Activated CD4-positive, alpha-beta T cell treated with anti-CD3 and anti-CD28 coated beads for 36 hours (primary cell): Measurements from ENCODE around the gene SLC37A4. TPM values are rescaled to one million over a fixed set of nuclear protein-coding genes. Genes with fewer than 3 reads are reported as not detected.

Experiments used
- ATAC-seq: fragments of 200-7000 bp; cut with Tn5 transposase; one replicate; pipeline ENCODE4 v1.10.0; 2021; ENCODE audit warnings: mild to moderate bottlenecking, moderate library complexity
- CTCF ChIA-PET: fragments of 350-600 bp; sonication (Branson Sonifier 250); formaldehyde crosslinking; loops from one replicate; lab custom pipeline; 2021; ENCODE audit warnings: antibody characterized with exemption; lab: Charles Lee
- POLR2A ChIA-PET: fragments of 350-600 bp; sonication (Branson Sonifier 250); formaldehyde crosslinking; loops from one replicate; lab custom pipeline; 2021; ENCODE audit warnings: antibody characterized with exemption, inconsistent platforms; lab: Charles Lee
- DNase-seq: peaks from one replicate; pipeline ENCODE4 v3.0.0-alpha.2; 2020
- H3K27ac Mint-ChIP-seq: one replicate; pipeline ENCODE4 v1.8.0; 2021; ENCODE audit warnings: mixed read lengths
- H3K27me3 Mint-ChIP-seq: one replicate; pipeline ENCODE4 v1.8.0; 2021; ENCODE audit warnings: mixed read lengths
- H3K36me3 Mint-ChIP-seq: one replicate; pipeline ENCODE4 v1.8.0; 2021; ENCODE audit warnings: low read depth, mixed read lengths
- H3K4me1 Mint-ChIP-seq: one replicate; pipeline ENCODE4 v1.8.0; 2021; ENCODE audit warnings: mixed read lengths
- H3K4me3 Mint-ChIP-seq: one replicate; pipeline ENCODE4 v1.8.0; 2021; ENCODE audit warnings: mild to moderate bottlenecking, moderate library complexity, mixed read lengths
- H3K9me3 Mint-ChIP-seq: one replicate; pipeline ENCODE4 v1.8.0; 2021; ENCODE audit warnings: low read depth, mixed read lengths
- intact Hi-C, 2 experiments: fragments of 100-400 bp; cut with DNase I in 1 of 2; cut with micrococcal nuclease in 1 of 2; formaldehyde crosslinking; loops; one replicate each; pipeline versions ENCODE4 v1.14.2 to v1.15.1; 2022 to 2024; cut with DNase I, micrococcal nuclease
- total RNA-seq, 2 experiments: library from RNA; stranded (reverse); gene quantifications; one replicate each; pipeline ENCODE4 v1.2.3, GENCODE V29; 2021

The SLC37A4 gene
- total RNA-seq, 2 experiments from 2014 or later: 26.2 to 36.2 TPM

DNA sequence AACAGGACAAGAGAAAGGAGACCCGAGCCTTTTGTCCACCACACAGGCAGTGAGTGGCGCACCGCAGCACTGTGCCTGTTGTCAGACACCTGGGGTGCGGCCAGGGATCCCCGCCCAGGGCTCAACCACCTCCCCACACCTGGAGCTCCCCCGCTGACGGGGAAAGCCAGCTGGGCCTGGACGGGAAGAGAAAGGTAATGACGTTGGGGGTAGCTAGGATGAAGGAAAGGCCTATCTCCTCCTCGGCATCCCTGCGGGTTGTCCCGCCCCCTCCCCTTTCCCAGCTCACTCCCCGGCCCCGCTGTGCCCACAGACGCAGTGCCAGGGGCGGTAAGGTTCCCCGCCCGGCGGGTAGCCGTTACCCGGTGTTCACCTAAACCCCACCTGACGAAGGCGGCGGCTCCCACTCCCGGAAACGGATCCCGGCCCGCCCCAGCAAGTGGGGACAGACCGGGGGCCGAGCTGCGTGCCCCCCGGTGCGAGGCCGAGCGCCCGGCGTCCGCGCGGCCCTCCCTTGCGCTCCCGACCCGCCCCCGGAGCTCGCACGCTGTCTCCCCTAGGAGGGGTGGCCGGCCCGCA is 25.8 kb upstream of the SLC37A4 start:
- CTCF ChIA-PET: interaction anchor here (0.7 to 3.1 kb wide), 7 partner anchors 10 to 397 kb away, joined by 3 to 16 read pairs (median 3); partner anchors contain the start of gene VPS11
- no peaks in the 10 kb centered on the region for H3K27me3 Mint-ChIP-seq
- H3K27ac Mint-ChIP-seq: peak overlapping the region; percentile 94
- DNase-seq (peak; percentile 58), ATAC-seq (peak; percentile 3)
- intact Hi-C loops: loop anchor here (2.0 kb wide), 4 partner anchors 38 to 266 kb away; partner anchors contain the start of genes HINFP (in 1 of the 2), RPS25 (in 1 of the 2) and TRAPPC4 (in 1 of the 2)
- POLR2A ChIA-PET: interaction anchor here (0.6 to 4.2 kb wide), 5 partner anchors 11 to 620 kb away, joined by 3 to 22 read pairs (median 3); partner anchors contain the start of genes DPAGT1, KMT2A, RNF26 and VPS11
- peaks cover 41% of the 10 kb centered on the region for H3K36me3 Mint-ChIP-seq
- peak overlapping the region; percentile 82 for H3K4me3 Mint-ChIP-seq
- no peaks in the 10 kb centered on the region for H3K9me3 Mint-ChIP-seq
- H3K4me1 Mint-ChIP-seq: peaks cover 39% of the 10 kb centered on the region

DNA sequence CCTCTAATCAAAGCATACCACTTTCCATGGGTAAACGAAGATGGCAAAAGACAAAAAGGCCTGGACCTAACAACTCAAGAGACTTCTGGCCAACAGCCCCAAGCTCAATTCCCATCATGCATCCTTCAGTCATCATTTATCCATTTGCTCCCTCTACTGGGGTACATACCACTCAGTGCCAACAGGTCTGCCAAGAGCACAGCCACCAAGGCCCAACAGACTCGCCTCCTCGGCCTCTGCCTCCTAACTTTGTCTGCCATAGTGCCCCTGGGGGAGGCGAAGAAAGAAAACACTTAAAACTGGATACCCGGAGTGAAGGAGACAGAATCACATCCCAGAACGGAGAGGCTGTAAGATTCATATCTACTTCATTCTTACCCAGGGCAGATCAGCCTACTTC is 25.2 kb upstream of the SLC37A4 start:
- intact Hi-C loops: loop anchor here (2.0 kb wide), 4 partner anchors 37 to 267 kb away; partner anchors contain the start of genes HINFP (in 1 of the 2), RPS25 (in 1 of the 2) and TRAPPC4 (in 1 of the 2)
- DNase-seq: peak; percentile 30
- POLR2A ChIA-PET: interaction anchor here (0.6 to 4.2 kb wide), 7 partner anchors 9 to 620 kb away, joined by 3 to 22 read pairs (median 3); partner anchors contain the start of genes DPAGT1, KMT2A, RNF26 and VPS11
- Mint-ChIP-seq H3K36me3 (peaks cover 46% of the 10 kb centered on the region), H3K9me3 (no peaks in the 10 kb centered on the region), H3K4me1 (peaks cover 43% of the 10 kb centered on the region), H3K27ac (peak overlapping the region; percentile 76), H3K27me3 (no peaks in the 10 kb centered on the region), H3K4me3 (peak overlapping the region; percentile 82)
- CTCF ChIA-PET: interaction anchor here (0.7 to 3.1 kb wide), 7 partner anchors 10 to 259 kb away, joined by 3 to 16 read pairs (median 5); partner anchors contain the start of genes HMBS and VPS11
- no peak for ATAC-seq

- CTCF ChIA-PET: interaction anchor here (1.2 to 3.1 kb wide), 2 partner anchors 12 to 52 kb away, joined by 3 to 16 read pairs; partner anchors contain the start of genes C2CD2L and VPS11
- ATAC-seq: no peak
- intact Hi-C loops: no loop called here
- Mint-ChIP-seq H3K27ac (no peak overlapping the region), H3K9me3 (no peaks in the 10 kb centered on the region), H3K36me3 (peaks cover 54% of the 10 kb centered on the region), H3K27me3 (no peaks in the 10 kb centered on the region), H3K4me3 (no peak overlapping the region), H3K4me1 (peaks cover 43% of the 10 kb centered on the region)
- DNase-seq: no peak
- POLR2A ChIA-PET: interaction anchor here (1.2 kb wide), 1 partner anchor 13 kb away, joined by 4 read pairs; no protein-coding TSS in a partner anchor
Measured at GRCh38 chr11:119054418-119054817, 23.7 kb upstream of the SLC37A4 start.

GRCh38 chr11:119052163-119052814 is 21.6 kb upstream of the SLC37A4 start:
- CTCF ChIA-PET: interaction anchor here (0.7 to 0.8 kb wide), 2 partner anchors 28 to 757 kb away, joined by 4 read pairs; no protein-coding TSS in a partner anchor
- H3K27ac Mint-ChIP-seq: peak overlapping the region; percentile 68
- POLR2A ChIA-PET: no interaction called here
- no peak for ATAC-seq
- H3K36me3 Mint-ChIP-seq: peaks cover 70% of the 10 kb centered on the region
- no peaks in the 10 kb centered on the region for H3K9me3 Mint-ChIP-seq
- intact Hi-C loops: no loop called here
- no peak overlapping the region for H3K4me3 Mint-ChIP-seq
- H3K4me1 Mint-ChIP-seq: peaks cover 35% of the 10 kb centered on the region
- H3K27me3 Mint-ChIP-seq: no peaks in the 10 kb centered on the region
- no peak for DNase-seq

- peak; percentile 50 for ATAC-seq
- CTCF ChIA-PET: interaction anchor here (1.2 kb wide), 1 partner anchor 117 kb away, joined by 3 read pairs; no protein-coding TSS in a partner anchor
- Mint-ChIP-seq H3K4me3 (no peak overlapping the region), H3K27ac (peak overlapping the region; percentile 68), H3K9me3 (no peaks in the 10 kb centered on the region), H3K36me3 (peaks cover 77% of the 10 kb centered on the region), H3K27me3 (no peaks in the 10 kb centered on the region), H3K4me1 (peaks cover 38% of the 10 kb centered on the region)
- POLR2A ChIA-PET: no interaction called here
- DNase-seq: peak; percentile 51
- intact Hi-C loops: no loop called here
Measured at GRCh38 chr11:119051440-119052162, 20.9 kb upstream of the SLC37A4 start.

GRCh38 chr11:119049081-119049480 is 18.4 kb upstream of the SLC37A4 start:
- ATAC-seq: no peak
- Mint-ChIP-seq H3K36me3 (peaks cover 74% of the 10 kb centered on the region), H3K4me3 (no peak overlapping the region), H3K9me3 (no peaks in the 10 kb centered on the region), H3K27me3 (no peaks in the 10 kb centered on the region), H3K27ac (no peak overlapping the region), H3K4me1 (peaks cover 21% of the 10 kb centered on the region)
- no peak for DNase-seq
- intact Hi-C loops: no loop called here
- ChIA-PET CTCF (no interaction called here), POLR2A (no interaction called here)

DNA sequence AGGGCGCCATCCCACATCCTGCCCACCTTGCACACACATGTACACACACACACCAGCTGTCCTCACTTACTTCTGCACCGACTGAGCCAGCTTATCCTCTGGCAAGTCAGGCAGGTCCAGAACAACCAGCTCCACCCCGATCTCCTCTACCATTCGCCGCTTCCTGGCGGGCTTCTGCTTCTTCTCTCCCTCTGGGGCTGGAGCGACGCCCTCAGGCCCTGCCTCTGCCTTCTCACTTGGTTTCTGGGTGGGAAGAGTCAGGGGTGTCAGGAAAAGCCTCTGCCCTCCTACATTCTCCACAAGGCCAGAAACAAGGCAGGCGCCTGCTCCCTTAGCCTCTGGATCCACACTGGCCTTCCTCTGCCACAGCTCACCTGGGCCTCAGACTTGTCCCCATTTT is 18.0 kb upstream of the SLC37A4 start:
- H3K27me3 Mint-ChIP-seq: no peaks in the 10 kb centered on the region
- H3K4me3 Mint-ChIP-seq: no peak overlapping the region
- H3K27ac Mint-ChIP-seq: no peak overlapping the region
- H3K36me3 Mint-ChIP-seq: peaks cover 69% of the 10 kb centered on the region
- DNase-seq: no peak
- peaks cover 21% of the 10 kb centered on the region for H3K4me1 Mint-ChIP-seq
- no peaks in the 10 kb centered on the region for H3K9me3 Mint-ChIP-seq
- ChIA-PET CTCF (interaction anchor here (0.7 kb wide), 1 partner anchor 13 kb away, joined by 3 read pairs; no protein-coding TSS in a partner anchor), POLR2A (no interaction called here)
- intact Hi-C loops: no loop called here
- ATAC-seq: no peak

DNA sequence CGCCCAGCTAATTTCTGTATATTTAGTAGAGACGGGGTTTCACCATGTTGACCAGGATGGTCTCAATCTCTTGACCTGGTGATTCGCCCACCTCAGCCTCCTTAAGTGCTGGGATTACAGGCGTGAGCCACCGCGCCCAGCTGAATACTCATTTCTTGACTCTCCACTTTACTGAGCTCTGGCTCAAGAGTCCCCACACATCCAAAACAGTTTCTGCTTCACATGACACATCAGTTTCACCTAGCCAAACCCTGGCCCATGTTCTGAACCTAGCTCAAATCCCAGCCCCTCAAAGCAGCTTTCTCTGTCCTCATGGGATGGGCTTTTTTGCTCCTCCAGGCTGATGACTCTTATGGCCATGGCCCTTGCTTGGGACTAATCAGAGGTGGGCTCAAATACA is 16.5 kb upstream of the SLC37A4 start:
- H3K9me3 Mint-ChIP-seq: no peaks in the 10 kb centered on the region
- H3K27ac Mint-ChIP-seq: peak overlapping the region; percentile 38
- peaks cover 55% of the 10 kb centered on the region for H3K36me3 Mint-ChIP-seq
- ChIA-PET POLR2A (no interaction called here), CTCF (interaction anchor here (0.6 to 1.4 kb wide), 5 partner anchors 11 to 452 kb away, joined by 3 read pairs; partner anchors contain the start of gene DPAGT1)
- ATAC-seq (peak; percentile 40), DNase-seq (no peak)
- no peak overlapping the region for H3K4me3 Mint-ChIP-seq
- peaks cover 15% of the 10 kb centered on the region for H3K4me1 Mint-ChIP-seq
- intact Hi-C loops: no loop called here
- H3K27me3 Mint-ChIP-seq: no peaks in the 10 kb centered on the region

DNA sequence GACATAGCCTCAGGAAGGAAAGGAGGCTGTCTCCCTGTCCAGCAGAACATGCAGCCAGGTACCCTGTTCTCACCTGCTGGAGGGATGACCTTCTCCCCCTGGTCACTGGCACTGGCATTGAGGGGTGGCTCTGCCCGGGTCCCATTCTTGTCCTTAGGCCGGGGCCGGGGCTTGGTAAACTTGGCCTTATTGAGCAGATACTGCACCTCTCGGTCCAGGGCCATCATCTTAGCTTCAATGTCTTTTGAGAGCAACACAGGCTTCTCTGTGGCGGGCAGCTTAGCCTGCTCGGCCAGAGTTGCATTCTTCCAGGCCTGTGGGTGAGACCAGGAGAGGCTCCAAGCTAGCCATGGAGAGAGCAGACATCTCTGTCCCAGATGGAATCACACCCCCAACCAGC is 15.8 kb upstream of the SLC37A4 start:
- Mint-ChIP-seq H3K9me3 (no peaks in the 10 kb centered on the region), H3K27ac (no peak overlapping the region), H3K4me1 (peaks cover 16% of the 10 kb centered on the region), H3K27me3 (no peaks in the 10 kb centered on the region), H3K4me3 (no peak overlapping the region), H3K36me3 (peaks cover 51% of the 10 kb centered on the region)
- intact Hi-C loops: no loop called here
- ChIA-PET CTCF (interaction anchor here (0.6 to 1.4 kb wide), 3 partner anchors 11 to 278 kb away, joined by 3 read pairs; no protein-coding TSS in a partner anchor), POLR2A (no interaction called here)
- DNase-seq: no peak
- ATAC-seq: no peak

DNA sequence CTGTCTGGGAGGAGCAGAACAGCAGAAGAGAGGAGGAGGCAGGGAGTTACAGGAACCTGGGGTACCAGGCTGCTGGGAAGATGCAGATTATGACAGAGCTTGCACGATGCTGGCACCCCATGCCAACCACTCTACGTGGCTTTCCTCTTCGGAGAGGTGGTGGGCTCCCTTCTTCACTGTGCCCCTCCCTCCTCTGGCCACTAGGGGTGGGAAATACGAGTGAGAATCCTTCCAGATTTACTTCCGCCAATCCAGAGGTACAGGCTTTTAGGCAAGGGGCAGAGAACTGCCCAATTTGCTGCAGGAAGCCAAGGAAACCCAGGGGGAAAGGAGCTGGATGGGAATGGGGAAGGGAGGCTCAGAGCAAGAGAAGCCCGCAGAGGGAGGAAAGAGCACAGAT is 14.0 kb upstream of the SLC37A4 start:
- no peak for ATAC-seq
- ChIA-PET CTCF (interaction anchor here (0.7 to 1.5 kb wide), 2 partner anchors 15 to 260 kb away, joined by 3 to 4 read pairs; no protein-coding TSS in a partner anchor), POLR2A (interaction anchor here (0.6 kb wide), 1 partner anchor 76 kb away, joined by 3 read pairs; no protein-coding TSS in a partner anchor)
- no peak overlapping the region for H3K4me3 Mint-ChIP-seq
- no peaks in the 10 kb centered on the region for H3K9me3 Mint-ChIP-seq
- peaks cover 12% of the 10 kb centered on the region for H3K4me1 Mint-ChIP-seq
- H3K27ac Mint-ChIP-seq: no peak overlapping the region
- DNase-seq: no peak
- peaks cover 40% of the 10 kb centered on the region for H3K36me3 Mint-ChIP-seq
- intact Hi-C loops: no loop called here
- H3K27me3 Mint-ChIP-seq: no peaks in the 10 kb centered on the region
